Activated T-cell treated with anti-CD3 and anti-CD28 coated beads for 1 hour (primary cell): Measurements from ENCODE around the gene DSC2.

Experiments
- DNase-seq: peaks from one replicate; pipeline ENCODE4 v3.0.0-alpha.2; 2020; ENCODE audit warnings: low read depth

DSC2 gene

DNA sequence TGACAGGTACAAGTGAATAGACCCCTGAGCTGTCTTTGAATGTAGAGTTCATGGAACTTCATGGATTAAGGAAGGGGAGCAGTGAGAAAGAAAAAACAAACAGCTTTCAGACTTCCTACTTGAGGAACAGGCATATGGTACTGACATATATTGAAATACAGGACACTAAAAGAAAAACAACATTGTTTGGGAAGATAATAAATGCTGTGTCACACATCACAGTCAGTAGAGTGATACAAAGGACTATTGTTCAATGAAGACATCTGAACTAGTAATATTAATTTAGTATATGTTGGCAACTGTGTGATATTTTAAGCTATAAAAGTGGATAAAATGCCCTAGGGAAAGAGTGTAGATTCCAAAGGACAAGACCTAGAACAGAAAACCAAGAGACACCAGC lies 3.3 kb downstream of the DSC2 start:
- no peak for DNase-seq

DNA sequence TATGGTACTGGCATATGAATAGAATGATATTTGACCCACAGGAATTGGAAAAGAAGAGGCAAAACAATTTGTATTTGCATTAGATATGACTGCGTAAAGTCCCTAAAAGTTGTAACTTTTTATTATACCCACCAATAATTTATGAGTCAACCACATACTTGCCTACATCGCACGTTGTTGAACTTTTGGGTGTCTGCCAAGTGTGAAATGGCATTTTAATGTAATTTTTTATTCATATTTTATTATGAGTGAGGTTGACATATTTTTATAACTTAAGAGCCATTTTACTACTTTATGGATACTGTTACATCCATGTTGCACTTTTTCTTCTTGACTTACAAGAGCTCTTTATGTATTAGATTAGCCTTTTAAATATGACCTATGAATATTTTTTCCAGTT lies 4.6 kb downstream of the DSC2 start:
- DNase-seq = no peak

DNA sequence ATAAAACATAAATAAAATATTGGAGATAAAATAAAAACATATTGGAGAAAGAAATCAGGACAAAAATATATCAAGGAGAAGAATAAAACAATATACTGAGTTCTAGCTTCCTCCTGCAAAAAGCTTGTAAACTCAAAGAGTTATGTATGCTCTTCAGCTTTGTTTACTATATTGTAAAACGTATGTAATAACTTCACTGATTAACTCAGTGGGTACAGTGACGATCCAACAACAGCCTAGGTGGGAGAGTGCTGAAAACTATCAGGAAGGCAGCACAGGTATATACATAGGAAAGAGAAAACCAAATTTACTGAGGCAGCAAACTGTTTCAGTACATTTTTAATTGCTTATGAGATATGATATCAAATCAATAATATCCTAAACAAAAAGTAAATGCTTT lies 8.3 kb downstream of the DSC2 start:
- DNase-seq = no peak

DNA sequence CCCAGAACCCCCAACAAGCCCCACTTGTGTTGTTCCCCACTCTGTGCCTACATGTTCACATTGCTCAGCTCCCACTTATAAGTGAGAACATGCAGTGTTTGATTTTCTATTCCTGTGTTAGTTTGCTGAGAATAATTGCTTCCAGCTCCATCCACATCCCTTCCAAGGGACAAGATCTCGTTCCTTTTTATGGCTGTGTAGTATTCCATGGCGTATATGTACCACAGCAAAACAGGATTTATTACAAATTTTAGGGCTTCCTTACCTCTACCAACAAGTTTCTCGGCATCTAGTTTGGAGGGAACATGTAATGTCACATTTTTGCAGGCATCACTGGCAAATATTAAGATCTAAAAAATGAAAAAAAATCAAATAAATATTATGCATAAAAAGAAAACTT lies 8.9 kb downstream of the DSC2 start:
- no peak for DNase-seq

DNA sequence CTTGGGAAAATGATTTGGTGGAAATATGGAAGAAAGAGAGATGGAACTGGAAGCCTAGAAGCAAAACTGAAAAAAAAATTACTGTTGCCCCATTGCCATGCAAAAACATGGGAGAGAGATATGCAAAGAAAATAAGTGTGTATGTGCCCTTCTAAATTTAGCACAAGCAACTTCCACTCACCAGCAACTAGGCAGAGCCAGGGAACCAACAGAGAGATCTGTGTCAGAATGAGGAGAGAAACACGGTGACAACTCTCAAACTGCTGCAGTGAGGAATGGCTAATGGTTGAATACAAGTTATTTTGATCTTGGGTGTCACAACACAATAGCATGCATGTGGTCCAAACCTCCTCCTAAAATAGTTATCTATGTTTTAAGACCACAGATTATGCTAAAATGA lies 10.9 kb downstream of the DSC2 start:
- DNase-seq = no peak

DNA sequence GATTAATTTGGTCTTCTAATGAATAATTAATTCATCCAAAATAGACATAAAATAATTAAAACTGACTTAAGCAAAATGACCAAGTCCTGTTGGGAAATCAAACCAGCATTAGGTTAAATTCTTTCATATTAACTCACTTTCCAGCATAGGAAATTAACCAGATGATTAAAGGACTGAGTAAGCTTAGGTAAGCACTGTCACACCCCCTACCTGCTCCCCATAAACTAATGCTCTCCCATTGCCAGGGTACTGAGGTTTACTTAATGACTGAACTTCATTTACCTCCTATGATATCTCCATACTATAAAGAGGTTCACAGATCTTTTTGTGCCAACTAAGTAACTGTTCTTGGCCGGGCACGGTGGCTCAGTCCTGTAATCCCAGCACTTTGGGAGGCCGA lies 13.7 kb downstream of the DSC2 start:
- DNase-seq = no peak

DNA sequence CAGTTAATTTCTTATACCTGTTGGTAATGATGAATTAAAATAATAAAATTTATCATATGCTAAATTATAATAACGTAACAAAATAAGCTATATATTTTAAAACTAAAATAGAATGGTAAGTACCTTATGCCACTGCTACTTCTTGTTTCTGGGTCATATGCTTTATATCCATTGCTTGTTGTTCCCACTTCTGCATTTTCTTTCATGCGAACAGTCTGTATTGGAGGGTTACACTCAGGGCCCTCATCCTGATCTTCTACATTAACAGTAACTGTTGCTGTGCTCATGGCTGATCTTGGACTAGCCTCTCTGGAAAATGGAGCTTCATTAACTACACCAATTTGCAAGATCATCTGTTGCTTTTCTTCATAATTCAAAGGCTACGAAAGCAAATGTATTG lies 22.2 kb downstream of the DSC2 start:
- DNase-seq = no peak

DNA sequence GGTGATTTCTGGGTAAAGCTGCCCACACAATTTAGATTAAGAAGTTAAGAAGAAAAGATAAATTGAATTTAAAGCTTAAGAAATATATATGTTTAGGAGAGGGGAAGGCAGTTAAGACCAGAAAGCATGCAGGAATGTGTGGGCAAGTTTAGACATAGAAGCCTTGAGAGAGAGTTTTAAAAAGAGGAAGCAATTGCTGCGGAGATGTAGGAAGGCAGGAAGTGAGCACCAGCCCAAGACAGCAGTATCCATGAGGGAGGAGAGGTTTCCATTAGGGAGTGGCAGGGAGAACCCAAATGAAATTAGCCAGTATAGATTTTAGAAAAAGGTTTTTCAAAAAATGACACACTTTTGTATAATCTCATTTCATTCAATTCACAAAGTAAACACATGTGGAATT lies 24.3 kb downstream of the DSC2 start:
- no peak for DNase-seq

DNA sequence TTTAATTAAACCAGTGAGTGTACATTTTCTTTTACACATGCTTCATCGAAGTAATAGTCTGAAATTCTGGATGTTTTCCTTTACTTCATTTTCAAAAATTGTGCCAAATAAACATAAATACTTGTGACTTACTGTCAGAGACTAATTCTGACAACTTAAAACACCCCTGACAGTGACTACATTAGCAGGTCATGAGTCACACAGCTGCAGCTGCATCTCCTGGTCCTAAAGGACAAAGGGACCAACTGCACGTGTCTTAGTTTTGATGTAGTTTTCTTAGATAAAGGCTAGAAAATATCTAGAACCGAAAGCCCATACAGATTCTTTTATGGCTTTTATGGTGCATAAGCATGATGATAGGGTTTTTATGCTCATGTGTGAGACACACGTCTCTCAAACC lies 30.0 kb downstream of the DSC2 start:
- no peak for DNase-seq

DNA sequence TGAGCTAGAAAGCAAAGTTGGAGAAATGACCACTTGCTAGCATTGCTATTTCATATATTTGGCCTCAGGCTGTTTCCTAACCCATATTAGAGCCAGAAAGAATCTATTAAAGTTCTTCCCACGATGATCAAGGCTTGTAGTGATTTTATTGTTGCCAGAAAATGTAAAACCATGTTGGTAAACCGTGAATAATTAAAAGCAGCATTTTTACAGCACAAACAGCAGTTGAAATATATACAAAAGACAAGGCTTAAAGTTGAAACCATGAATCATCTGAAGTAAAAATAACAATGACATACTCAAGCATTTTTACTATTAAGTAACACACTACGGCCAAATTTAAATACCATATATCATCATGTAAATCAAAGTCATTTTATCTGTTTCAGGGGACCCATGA lies 32.0 kb downstream of the DSC2 start:
- DNase-seq = no peak

DNA sequence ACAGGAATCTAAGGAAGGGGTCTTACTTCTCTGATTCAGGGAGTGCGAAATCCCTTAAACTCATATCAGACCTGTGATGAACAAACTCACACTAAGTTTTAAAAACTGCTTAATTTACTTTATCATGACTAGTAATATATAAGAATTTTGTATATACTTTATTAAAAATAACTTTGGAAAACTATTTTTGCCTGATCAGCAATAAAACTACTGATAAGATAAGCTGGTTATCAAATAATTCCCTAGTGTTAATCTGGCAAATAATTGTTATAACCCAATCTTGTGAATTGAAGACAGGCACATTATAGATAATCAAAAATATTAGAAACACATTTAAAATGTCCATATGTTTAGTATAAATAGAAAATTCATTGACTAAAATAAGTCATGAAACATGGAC lies 36.0 kb downstream of the DSC2 start:
- DNase-seq = no peak

DNA sequence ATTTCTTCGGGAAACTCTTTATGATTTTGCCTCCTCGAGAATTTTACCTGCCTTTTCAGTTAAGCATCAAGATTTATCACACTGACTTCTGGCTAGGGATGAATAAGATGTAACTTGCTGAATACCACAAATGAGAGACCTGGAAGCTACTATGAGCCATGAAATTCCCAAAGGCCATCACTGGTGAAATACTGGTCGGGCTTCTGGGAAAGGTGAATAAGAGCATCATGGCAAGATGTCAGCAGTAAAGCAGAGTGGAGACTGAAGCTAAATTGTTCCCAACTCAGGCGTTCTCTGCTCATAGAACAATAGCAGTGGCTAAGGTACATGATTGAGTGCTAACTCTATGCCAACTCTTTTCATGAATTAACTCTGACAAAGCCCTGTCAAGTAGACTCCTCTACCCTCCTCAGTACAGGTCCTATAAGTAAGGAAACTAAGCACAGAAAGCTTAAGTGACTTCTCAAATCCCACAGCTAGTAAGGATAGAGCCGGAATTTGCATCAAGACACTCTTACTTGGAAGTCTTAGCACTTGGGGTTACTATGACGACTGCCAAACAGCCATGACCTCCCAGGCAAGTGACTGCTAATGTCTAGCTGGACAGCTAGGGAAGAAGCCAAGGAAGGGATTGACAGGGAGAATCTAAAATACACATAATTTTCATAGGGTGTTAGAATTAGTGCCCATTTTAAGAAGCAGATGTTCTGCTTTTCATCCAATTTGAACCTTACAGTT lies 37.0 kb downstream of the DSC2 start:
- no peak for DNase-seq

DNA sequence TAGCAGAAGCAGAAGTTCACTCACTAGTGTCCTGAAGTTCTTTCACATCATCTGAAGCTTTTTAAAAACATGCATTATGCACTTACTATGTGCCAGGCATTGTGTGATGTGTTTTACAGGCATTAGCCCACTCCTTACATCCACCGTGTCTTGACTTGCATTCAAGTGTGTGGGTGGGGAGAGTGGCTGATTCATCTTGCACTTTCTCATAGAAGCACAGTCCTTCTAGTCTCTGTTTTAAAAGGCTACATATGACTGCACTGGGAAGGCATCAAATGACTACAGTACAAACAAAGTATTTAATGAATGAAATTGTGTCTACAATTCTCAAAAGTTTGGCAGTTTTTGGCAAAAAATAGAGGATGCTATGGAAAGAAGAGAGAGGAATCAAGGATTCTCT lies 38.1 kb downstream of the DSC2 start:
- DNase-seq = no peak

DNA sequence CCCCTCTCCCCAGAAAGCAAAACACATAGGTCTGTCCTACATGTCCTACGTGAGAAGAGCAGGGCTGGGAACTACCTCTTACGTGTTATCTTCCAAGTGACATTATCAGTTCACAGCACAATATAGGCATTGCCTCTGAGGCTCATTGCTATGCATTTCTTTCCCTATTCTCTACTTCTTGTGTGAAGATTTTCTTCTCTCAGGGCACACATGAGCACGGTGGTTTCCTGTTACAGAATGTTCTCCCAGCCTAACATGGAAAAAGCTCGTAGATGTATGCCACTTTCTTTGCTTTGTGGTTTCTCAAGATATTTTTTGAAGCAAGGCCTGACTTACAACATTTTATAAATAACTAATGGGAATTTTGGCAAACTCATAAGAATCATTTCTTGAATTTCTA lies 40.3 kb downstream of the DSC2 start:
- no peak for DNase-seq

DNA sequence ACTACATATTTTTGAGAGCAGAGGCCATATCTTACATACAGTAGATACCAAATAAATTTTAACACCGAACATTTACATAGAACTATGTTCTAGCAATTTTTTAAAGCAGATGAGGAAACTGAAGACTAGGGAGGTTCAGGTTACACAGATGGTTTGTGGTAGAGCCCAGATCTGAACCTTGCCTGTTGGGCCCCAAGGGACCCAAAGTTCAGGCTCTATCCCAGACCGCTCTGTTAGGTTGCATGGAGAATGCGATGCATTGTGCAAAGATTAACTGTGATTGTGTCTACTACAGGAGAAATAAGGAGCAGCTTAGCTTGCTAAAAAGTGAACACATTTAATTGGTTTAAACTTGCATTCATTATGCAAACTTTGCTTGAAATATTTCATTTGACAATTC lies 43.3 kb downstream of the DSC2 start:
- DNase-seq = no peak

DNA sequence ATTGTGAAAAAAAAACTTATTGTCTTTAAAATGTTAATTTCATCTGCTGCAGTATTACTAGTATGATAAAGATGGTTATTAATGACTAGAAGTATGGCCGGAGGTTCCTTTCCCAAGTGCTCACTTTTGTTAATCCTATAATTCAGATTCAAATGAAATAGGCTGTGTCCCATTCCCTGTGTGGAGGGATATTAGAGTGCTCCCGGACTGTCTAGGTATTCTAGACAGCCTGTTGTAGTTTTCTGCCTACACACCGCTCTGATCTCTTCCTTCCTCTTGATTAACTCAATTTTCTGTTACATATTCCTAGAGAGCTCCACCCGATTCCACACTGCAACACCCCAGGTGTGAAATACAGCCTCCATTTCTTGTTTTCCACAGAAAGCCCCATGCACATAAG lies 44.3 kb downstream of the DSC2 start:
- DNase-seq = no peak

DNA sequence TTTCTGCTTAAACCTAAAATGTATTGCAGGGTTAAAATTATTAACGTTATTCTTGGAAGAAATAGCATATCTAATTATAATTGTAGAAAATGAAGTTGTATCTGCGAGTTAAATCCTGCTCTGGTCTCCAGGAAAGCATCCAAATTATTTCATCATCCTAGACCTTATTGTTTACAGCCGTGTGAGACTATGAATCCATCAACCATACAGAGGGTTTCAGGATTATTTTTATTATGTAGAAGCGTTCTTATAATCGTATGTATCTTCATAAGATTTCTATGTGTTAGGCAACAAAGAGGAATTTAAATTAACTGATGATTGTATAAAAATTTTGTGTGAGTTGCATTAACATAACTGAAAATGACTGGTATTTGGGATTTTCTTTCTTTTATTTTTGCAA lies 45.2 kb downstream of the DSC2 start:
- DNase-seq = no peak

DNA sequence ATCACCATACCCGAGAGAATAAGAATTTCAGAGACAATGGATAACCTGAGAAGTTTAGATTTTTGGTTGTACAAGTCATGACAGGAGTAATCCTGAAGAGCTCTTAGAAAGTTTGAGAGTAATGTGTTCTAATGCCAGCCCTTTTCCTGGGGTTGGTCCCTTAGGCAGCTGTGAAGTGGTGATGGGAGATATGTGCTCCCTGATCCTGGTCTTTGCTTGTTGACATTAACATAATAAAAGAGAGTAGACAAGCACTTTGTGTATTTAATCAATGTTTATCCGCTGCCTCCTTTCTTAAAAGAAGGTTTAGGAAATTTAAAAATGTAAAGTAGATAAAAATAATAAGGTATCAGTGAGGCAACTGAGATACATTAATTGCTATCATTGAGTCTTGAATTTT lies 45.9 kb downstream of the DSC2 start:
- DNase-seq = no peak

DNA sequence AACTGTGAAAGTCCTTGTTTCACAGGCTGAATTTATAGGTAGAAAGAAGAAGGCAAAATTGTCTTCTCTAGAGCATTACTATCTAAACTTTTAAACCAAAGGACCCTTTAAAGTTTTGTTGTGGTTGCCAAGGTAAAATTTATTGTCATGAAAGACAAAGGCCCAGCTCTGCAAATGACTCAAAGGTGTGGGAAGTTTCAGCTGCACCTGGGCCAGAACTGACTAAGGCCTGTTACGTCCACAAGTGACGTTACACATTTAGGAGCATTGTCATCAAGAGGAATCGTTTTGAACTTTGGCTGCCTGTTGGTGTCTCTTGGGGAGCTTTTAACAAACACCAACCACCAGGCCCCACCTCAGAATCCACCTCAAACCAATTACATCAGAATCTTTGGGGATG lies 51.6 kb downstream of the DSC2 start:
- DNase-seq = no peak

DNA sequence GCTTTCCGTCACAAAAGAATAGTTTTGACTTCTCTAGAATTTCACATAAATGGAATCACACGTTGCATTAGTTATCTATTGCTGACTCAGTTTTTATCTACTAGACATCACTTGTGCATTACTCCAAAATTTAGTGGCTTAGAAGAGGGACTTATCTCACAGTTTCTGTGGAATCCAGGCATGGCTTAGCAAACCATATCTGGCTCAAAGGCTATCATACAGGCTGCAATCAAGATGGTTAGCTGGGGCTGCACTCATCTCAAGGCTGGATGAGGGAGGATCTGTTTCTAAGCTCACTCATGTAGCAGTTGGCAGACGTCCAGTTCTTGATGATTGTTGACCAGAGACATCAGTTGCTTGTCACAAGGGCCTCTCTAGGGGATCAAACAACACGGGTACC lies 53.0 kb downstream of the DSC2 start:
- DNase-seq = no peak

DNA sequence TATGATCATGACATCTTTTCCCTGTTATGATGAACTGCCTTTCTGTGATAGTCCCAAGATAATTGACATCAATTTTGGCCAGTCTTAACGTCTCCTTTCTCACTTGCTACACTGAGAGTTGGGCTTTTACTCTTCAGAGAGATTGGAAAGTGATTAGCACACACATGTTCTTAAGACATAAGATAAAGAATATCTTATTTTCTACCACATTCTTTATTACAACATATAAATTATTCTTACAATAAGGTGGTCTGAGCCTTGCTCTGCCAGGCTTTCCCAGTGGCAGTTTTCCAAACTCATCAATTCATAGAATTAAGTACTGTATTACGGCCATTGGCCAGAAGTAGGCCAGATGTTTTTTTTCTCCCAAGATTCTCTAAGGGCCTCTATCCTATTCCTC lies 54.0 kb downstream of the DSC2 start:
- DNase-seq = no peak

DNA sequence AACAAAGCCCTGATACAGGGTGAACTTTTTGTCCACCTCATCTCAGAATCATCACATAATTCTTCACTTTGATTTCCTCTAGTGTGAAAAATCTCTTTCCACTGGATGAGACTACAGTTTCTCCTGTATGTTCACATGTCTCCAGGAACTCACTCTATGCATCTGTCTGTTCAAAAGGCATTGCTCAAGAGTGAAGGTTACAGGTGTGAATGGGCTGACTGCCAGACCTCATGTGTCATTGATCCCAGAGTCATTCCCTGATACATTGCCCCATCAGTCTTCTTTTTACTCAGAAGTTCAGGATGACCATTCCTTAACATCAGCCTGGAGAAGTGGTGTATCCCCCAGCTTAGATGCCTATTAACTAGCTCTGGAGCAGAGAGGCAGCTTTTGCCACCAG lies 55.3 kb downstream of the DSC2 start:
- DNase-seq = no peak

DNA sequence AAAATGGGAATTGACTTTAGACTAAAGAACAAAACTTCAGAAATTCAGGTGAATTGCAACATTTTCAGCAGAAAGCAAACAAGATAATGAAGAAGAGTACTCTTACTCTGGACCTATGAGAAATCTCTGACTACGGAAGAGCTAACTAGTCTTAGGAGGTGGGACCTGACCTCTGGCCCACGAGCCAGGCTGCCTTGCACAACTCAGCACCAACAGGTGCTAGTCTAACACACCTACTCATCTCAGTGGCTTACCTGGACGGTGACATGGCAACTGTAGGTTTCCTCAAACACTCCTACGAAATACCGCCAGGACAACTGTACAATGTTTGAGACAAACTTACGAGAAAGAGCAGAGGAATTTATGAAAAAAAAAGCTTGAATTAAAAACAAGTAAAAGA lies 56.6 kb downstream of the DSC2 start:
- no peak for DNase-seq

DNA sequence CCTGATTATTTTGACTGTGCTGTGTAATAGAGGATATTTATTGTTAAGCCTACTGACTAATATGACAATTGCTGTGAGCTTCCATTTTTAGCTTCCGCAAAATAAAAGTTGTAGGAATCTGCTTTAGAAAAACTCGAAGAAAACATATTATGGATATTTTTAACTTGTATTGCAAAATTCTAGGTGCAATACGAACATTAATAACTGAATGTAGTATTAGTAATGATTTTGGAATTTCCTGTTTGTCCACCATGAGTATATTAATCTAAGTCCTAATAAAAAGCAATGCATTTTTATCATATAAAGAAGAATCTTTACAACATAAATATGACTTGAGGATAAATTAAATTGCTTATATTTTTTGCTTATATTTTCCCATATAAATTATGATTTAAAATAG lies 57.3 kb downstream of the DSC2 start:
- DNase-seq = no peak

DNA sequence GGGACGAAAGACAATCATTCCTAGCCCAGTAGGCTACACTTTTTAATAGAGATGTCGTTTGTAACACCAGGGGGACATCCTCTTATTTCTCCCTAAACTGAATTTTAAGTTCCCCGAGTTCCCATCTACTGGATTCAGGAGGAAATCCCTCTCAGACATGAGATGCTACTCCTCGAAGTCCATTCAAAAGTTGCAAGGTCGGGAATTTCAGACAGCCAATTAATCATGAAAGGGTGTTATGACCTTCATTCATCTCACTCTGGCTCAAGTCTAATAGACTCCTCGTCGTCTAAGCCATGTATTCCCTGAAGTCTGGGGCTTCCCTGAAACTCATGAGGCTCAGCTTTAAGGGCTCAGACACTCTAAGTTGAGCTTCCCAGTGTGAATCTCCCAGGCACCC lies 58.5 kb downstream of the DSC2 start:
- no peak for DNase-seq
